ENCODE measurements around the gene SRBD1.

SRBD1 gene

GRCh38 chr2:45390441-45390840 lies 220.6 kb downstream of the SRBD1 start:
- Histone ChIP-seq H3K4me3 (ENCODE audit: low read length) (no peak overlapping the region), H3K36me3 (ENCODE audit: control insufficient read depth, insufficient read depth, low read length, severe bottlenecking) (peaks cover 4% of the 10 kb centered on the region), H3K27me3 (replicated peaks; ENCODE audit: control insufficient read depth, insufficient read depth, low read length) (no peaks in the 10 kb centered on the region), H3K4me1 (ENCODE audit: control insufficient read depth, insufficient read depth, low read length) (no peaks in the 10 kb centered on the region), H3K9me3 (ENCODE audit: control insufficient read depth, low read length) (no peaks in the 10 kb centered on the region), H3K9ac (ENCODE audit: low read length) (no peak overlapping the region)
- no peak for DNase-seq (ENCODE audit: low read depth)

- no peak overlapping the region for H3K9ac ChIP-seq (ENCODE audit: low read length)
- H3K36me3 ChIP-seq (ENCODE audit: control insufficient read depth, insufficient read depth, low read length, severe bottlenecking) = peaks cover 4% of the 10 kb centered on the region
- H3K27me3 ChIP-seq (replicated peaks; ENCODE audit: control insufficient read depth, insufficient read depth, low read length) = no peaks in the 10 kb centered on the region
- H3K9me3 ChIP-seq (ENCODE audit: control insufficient read depth, low read length) = no peaks in the 10 kb centered on the region
- no peaks in the 10 kb centered on the region for H3K4me1 ChIP-seq (ENCODE audit: control insufficient read depth, insufficient read depth, low read length)
- DNase-seq (ENCODE audit: low read depth) = no peak
- no peak overlapping the region for H3K4me3 ChIP-seq (ENCODE audit: low read length)
Measured at GRCh38 chr2:45388541-45389100, 222.4 kb downstream of the SRBD1 start.

GRCh38 chr2:45382744-45383143 lies 228.3 kb downstream of the SRBD1 start:
- peak; percentile 45 for DNase-seq (ENCODE audit: low read depth)
- peaks cover 3% of the 10 kb centered on the region for H3K4me1 ChIP-seq (ENCODE audit: control insufficient read depth, insufficient read depth, low read length)
- H3K36me3 ChIP-seq (ENCODE audit: control insufficient read depth, insufficient read depth, low read length, severe bottlenecking) = no peaks in the 10 kb centered on the region
- H3K9ac ChIP-seq (ENCODE audit: low read length) = no peak overlapping the region
- no peaks in the 10 kb centered on the region for H3K9me3 ChIP-seq (ENCODE audit: control insufficient read depth, low read length)
- H3K4me3 ChIP-seq (ENCODE audit: low read length) = no peak overlapping the region
- no peaks in the 10 kb centered on the region for H3K27me3 ChIP-seq (replicated peaks; ENCODE audit: control insufficient read depth, insufficient read depth, low read length)

GRCh38 chr2:45380131-45380836 lies 230.8 kb downstream of the SRBD1 start:
- Histone ChIP-seq H3K9ac (ENCODE audit: low read length) (no peak overlapping the region), H3K9me3 (ENCODE audit: control insufficient read depth, low read length) (no peaks in the 10 kb centered on the region), H3K36me3 (ENCODE audit: control insufficient read depth, insufficient read depth, low read length, severe bottlenecking) (no peaks in the 10 kb centered on the region), H3K4me3 (ENCODE audit: low read length) (no peak overlapping the region), H3K27me3 (replicated peaks; ENCODE audit: control insufficient read depth, insufficient read depth, low read length) (no peaks in the 10 kb centered on the region), H3K4me1 (ENCODE audit: control insufficient read depth, insufficient read depth, low read length) (peaks cover 3% of the 10 kb centered on the region)
- DNase-seq (ENCODE audit: low read depth) = peak; percentile 22

- H3K36me3 ChIP-seq (ENCODE audit: control insufficient read depth, insufficient read depth, low read length, severe bottlenecking) = no peaks in the 10 kb centered on the region
- no peak overlapping the region for H3K4me3 ChIP-seq (ENCODE audit: low read length)
- no peak for DNase-seq (ENCODE audit: low read depth)
- H3K9ac ChIP-seq (ENCODE audit: low read length) = no peak overlapping the region
- H3K9me3 ChIP-seq (ENCODE audit: control insufficient read depth, low read length) = no peaks in the 10 kb centered on the region
- H3K27me3 ChIP-seq (replicated peaks; ENCODE audit: control insufficient read depth, insufficient read depth, low read length) = no peaks in the 10 kb centered on the region
- H3K4me1 ChIP-seq (ENCODE audit: control insufficient read depth, insufficient read depth, low read length) = peaks cover 3% of the 10 kb centered on the region
Measured at GRCh38 chr2:45379399-45380087, 231.5 kb downstream of the SRBD1 start.

- Histone ChIP-seq H3K4me3 (ENCODE audit: low read length) (no peak overlapping the region), H3K9me3 (ENCODE audit: control insufficient read depth, low read length) (no peaks in the 10 kb centered on the region), H3K36me3 (ENCODE audit: control insufficient read depth, insufficient read depth, low read length, severe bottlenecking) (no peaks in the 10 kb centered on the region), H3K9ac (ENCODE audit: low read length) (no peak overlapping the region), H3K4me1 (ENCODE audit: control insufficient read depth, insufficient read depth, low read length) (no peaks in the 10 kb centered on the region), H3K27me3 (replicated peaks; ENCODE audit: control insufficient read depth, insufficient read depth, low read length) (no peaks in the 10 kb centered on the region)
- DNase-seq (ENCODE audit: low read depth) = no peak
Measured at GRCh38 chr2:45373534-45373933, 237.5 kb downstream of the SRBD1 start.

GRCh38 chr2:45370369-45370768 lies 240.7 kb downstream of the SRBD1 start:
- Histone ChIP-seq H3K9me3 (ENCODE audit: control insufficient read depth, low read length) (no peaks in the 10 kb centered on the region), H3K9ac (ENCODE audit: low read length) (no peak overlapping the region), H3K4me1 (ENCODE audit: control insufficient read depth, insufficient read depth, low read length) (no peaks in the 10 kb centered on the region), H3K4me3 (ENCODE audit: low read length) (no peak overlapping the region), H3K36me3 (ENCODE audit: control insufficient read depth, insufficient read depth, low read length, severe bottlenecking) (no peaks in the 10 kb centered on the region), H3K27me3 (replicated peaks; ENCODE audit: control insufficient read depth, insufficient read depth, low read length) (no peaks in the 10 kb centered on the region)
- peak; percentile 60 for DNase-seq (ENCODE audit: low read depth)

GRCh38 chr2:45368792-45369191 lies 242.3 kb downstream of the SRBD1 start:
- no peaks in the 10 kb centered on the region for H3K27me3 ChIP-seq (replicated peaks; ENCODE audit: control insufficient read depth, insufficient read depth, low read length)
- no peak for DNase-seq (ENCODE audit: low read depth)
- no peaks in the 10 kb centered on the region for H3K4me1 ChIP-seq (ENCODE audit: control insufficient read depth, insufficient read depth, low read length)
- H3K9ac ChIP-seq (ENCODE audit: low read length) = no peak overlapping the region
- H3K9me3 ChIP-seq (ENCODE audit: control insufficient read depth, low read length) = no peaks in the 10 kb centered on the region
- no peak overlapping the region for H3K4me3 ChIP-seq (ENCODE audit: low read length)
- no peaks in the 10 kb centered on the region for H3K36me3 ChIP-seq (ENCODE audit: control insufficient read depth, insufficient read depth, low read length, severe bottlenecking)

GRCh38 chr2:45361666-45362065 lies 249.4 kb downstream of the SRBD1 start:
- no peaks in the 10 kb centered on the region for H3K4me1 ChIP-seq (ENCODE audit: control insufficient read depth, insufficient read depth, low read length)
- DNase-seq (ENCODE audit: low read depth) = no peak
- H3K9ac ChIP-seq (ENCODE audit: low read length) = no peak overlapping the region
- H3K36me3 ChIP-seq (ENCODE audit: control insufficient read depth, insufficient read depth, low read length, severe bottlenecking) = no peaks in the 10 kb centered on the region
- H3K4me3 ChIP-seq (ENCODE audit: low read length) = no peak overlapping the region
- H3K27me3 ChIP-seq (replicated peaks; ENCODE audit: control insufficient read depth, insufficient read depth, low read length) = no peaks in the 10 kb centered on the region
- H3K9me3 ChIP-seq (ENCODE audit: control insufficient read depth, low read length) = no peaks in the 10 kb centered on the region

- no peak for DNase-seq (ENCODE audit: low read depth)
- H3K4me3 ChIP-seq (ENCODE audit: low read length) = no peak overlapping the region
- no peaks in the 10 kb centered on the region for H3K36me3 ChIP-seq (ENCODE audit: control insufficient read depth, insufficient read depth, low read length, severe bottlenecking)
- peaks cover 11% of the 10 kb centered on the region for H3K4me1 ChIP-seq (ENCODE audit: control insufficient read depth, insufficient read depth, low read length)
- no peaks in the 10 kb centered on the region for H3K9me3 ChIP-seq (ENCODE audit: control insufficient read depth, low read length)
- no peaks in the 10 kb centered on the region for H3K27me3 ChIP-seq (replicated peaks; ENCODE audit: control insufficient read depth, insufficient read depth, low read length)
- no peak overlapping the region for H3K9ac ChIP-seq (ENCODE audit: low read length)
Measured at GRCh38 chr2:45354776-45355175, 256.3 kb downstream of the SRBD1 start.

GRCh38 chr2:45353879-45354278 lies 257.2 kb downstream of the SRBD1 start:
- Histone ChIP-seq H3K9me3 (ENCODE audit: control insufficient read depth, low read length) (no peaks in the 10 kb centered on the region), H3K9ac (ENCODE audit: low read length) (no peak overlapping the region), H3K4me1 (ENCODE audit: control insufficient read depth, insufficient read depth, low read length) (peaks cover 11% of the 10 kb centered on the region), H3K27me3 (replicated peaks; ENCODE audit: control insufficient read depth, insufficient read depth, low read length) (no peaks in the 10 kb centered on the region), H3K4me3 (ENCODE audit: low read length) (no peak overlapping the region), H3K36me3 (ENCODE audit: control insufficient read depth, insufficient read depth, low read length, severe bottlenecking) (no peaks in the 10 kb centered on the region)
- DNase-seq (ENCODE audit: low read depth) = peak; percentile 87

All from adipocyte (in vitro differentiated cells).